Measurements from ENCODE around the gene TMEM202.

- TF ChIP-seq CREB1 (IDR thresholded peaks at IDR 0.05; ENCODE audit: low read depth) (no peak), EP300 (IDR thresholded peaks at IDR 0.05; ENCODE audit: borderline replicate concordance) (no peak), CEBPB (IDR thresholded peaks at IDR 0.05) (no peak), ZBTB7A (IDR thresholded peaks at IDR 0.05; ENCODE audit: low read depth) (no peak)
Observed at GRCh38 chr15:72398648-72399047, 543 bp downstream of the TMEM202 start.
